NCI-H510A (cell line): Measurements from ENCODE around the gene FAM193A.
"Not testable (repeated sequence)": the region's sequence is repeated elsewhere in the genome, so short reads cannot be mapped to it uniquely, and the experiment has no call there.

Experiments used
- DNase-seq: peaks from one replicate; lab custom pipeline; 2025; lab: John Stamatoyannopoulos, UW

Gene FAM193A

GRCh38 chr4:2578106-2578505 is 41.7 kb downstream of the FAM193A start:
- no peak for DNase-seq

DNA sequence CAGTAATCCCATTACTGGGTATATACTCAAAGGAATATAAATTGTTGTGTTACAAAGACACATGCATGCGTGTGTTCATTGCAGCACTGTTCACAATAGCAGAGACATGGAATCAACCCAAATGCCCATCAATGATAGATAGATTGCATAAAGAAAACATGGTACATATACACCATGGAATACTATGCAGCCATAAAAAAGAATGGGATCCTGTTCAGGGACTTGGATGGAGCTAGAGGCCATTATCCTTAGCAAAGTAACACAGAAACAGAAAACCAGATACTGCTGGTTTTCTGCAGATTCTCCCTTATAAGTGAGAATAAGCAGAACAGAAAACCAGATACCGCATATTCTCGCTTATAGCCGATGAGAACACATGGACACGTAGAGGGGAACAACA is 43.5 kb downstream of the FAM193A start:
- DNase-seq: no peak

DNA sequence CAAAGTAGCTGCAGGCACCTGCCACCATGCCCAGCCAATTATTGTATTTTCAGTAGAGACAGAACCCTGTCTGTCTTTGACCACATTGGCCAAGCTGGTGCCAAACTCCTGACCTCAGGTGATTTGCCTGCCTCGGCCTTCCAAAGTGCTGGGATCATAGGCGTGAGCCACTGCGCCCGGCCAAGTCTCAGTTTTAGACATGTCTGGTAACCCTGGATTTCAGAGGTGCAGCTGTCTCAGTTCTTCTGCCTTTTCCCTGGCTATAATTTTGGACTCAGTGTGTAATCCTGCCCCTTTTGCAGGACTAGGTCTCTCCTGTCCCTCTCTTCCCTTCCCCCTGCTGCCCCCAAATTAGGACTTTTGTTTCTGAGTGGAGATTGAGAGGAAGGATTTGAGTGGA is 46.6 kb downstream of the FAM193A start:
- DNase-seq: no peak

- DNase-seq: peak; percentile 23
Observed at GRCh38 chr4:2583517-2583916, 47.1 kb downstream of the FAM193A start.

- no peak for DNase-seq
Observed at GRCh38 chr4:2586502-2586901, 50.1 kb downstream of the FAM193A start.

DNA sequence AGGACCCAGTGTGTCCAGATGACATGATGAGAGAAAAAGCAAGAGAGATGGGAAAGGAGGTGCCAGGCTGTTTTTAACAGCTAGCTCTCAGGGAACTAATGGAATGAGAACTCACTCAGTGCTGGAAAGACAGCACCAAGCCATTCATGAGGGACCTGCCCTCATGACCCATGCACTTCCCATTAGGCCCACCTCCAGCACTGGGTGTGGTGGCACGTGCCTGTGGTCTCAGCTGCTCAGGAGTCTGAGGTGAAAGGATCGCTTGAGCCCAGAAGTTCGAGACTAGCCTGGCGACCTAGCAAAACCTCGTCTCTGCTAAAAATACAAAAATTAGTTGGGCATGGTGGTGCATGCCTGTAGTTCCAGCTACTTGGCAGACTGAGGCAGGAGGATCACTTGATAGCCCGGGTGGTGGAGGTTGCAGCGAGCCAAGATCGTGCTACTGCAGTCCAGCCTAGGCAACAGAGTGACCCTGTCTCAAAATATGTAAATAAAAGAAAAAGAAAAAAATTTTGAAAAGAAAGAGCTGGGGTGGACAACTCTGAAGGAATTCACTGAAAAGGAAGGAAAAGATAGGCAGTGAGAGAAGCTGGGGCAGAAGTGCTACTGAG is 50.9 kb downstream of the FAM193A start:
- DNase-seq: no peak

DNA sequence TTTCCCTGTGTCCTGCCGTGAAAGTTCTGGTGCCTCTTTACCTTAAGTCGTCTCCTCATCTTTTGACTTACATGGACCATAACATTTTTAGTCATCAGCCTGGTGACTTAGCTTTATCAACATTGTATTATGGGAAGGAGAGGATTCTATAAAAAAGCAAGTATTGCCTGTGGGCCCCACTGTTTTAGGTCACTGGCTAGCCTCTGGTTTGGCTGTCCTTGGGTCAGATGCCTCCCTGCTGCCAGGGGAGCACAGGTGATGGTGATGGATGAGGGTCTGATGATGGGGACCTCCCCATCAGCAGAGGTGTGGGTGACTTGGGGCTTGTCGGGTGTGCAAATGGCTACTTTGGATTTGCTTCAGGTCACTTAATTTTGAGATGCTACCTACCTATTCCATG is 51.8 kb downstream of the FAM193A start:
- no peak for DNase-seq

DNA sequence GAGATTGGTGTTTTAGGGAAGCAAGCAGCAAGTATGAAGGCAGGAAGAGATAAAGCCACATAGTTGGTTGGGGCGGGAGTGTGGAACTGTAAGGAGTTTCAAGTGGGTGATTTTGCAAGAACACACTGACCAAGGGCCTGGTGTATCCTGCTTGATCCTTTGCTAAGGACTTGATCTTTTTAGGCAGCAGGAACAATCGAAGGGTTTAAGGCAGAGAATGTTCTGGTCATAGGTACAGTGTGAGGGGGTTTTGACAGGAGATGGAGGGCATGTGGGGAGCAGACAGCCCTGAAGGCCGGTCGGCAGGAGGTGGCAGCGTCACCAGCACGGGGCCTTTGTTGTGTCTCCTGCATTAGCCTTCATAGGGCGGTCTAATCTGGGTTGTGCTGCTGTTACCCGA is 54.7 kb downstream of the FAM193A start:
- no peak for DNase-seq

DNA sequence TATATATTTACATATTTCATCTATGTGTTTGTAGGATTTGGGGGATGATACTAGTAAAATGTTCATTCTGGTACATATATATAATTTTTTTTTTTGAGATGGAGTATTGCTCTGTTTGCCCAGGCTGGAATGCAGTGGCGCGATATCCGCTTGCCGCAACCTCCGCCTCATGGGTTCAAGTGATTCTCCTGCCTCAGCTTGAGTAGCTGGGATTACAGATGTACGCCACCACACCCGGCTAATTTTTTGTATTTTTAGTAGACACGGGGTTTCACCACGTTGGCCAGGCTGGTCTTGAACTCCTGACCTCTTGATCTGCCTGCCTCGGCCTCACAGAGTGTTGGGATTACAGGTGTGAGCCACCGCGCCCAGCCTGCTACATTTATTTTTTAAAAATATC is 55.6 kb downstream of the FAM193A start:
- DNase-seq: not testable (repeated sequence)

DNA sequence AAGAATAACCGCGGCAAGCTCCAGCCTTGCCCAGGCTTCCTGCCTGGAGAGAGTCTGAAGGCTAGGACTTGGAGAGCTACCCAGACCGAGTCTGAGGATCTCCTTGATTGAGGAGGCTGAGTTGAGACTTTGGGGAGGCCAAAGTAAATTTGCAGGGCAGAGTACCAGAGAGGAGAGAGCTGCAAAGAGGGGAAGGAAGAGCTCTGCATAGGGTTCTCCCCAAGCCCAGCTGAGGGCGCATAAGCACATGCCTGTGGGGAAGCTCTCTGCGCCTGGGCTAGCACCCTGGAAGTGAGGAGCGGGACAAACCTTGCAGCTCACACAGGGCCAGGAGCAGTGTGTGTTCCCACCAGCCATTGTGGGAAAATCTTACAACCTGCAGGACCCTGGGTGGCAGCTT is 56.1 kb downstream of the FAM193A start:
- no peak for DNase-seq

DNA sequence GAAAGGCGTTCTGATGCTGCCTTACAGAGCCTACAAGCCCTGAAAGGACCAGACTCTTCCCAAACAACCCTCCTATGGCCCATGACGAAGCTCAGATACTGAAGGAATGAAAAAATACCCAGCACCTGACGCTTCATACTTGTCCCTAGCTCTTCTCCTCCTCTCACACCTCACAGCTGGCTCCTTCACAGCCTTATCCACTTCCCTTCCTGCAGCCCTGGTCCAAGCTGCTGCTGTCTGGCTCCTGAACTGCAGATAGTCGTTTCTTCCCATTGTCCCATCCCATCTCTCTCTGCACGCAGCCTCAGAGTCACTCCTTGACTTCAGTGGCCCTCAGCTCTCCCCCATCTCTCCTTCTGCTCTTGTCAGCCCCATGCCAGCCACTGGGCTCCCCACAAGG is 56.6 kb downstream of the FAM193A start:
- DNase-seq: no peak

GRCh38 chr4:2595436-2595835 is 59.0 kb downstream of the FAM193A start:
- DNase-seq: no peak

- DNase-seq: no peak
Observed at GRCh38 chr4:2595952-2596552, 59.6 kb downstream of the FAM193A start.

DNA sequence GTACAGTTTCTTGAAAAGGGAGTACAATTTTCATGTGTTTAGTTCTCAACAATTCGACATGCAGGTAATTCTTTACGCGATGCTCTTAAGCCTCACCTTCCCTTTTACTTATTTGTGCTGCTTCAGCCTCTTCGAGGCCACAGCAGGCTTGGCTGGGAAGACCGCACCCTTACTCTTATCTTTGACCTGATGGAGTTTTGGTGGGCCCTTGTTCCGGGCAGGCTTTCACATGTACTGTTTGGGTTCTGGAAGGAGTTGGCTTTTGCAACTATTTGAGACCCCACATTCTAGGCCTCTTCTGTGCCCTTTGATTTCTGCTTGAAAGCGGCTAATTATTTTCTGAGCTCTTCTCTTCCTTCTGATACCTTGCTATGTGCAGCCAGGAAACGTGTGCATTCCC is 60.2 kb downstream of the FAM193A start:
- no peak for DNase-seq

- DNase-seq: no peak
Observed at GRCh38 chr4:2598511-2599303, 62.3 kb downstream of the FAM193A start.

- no peak for DNase-seq
Observed at GRCh38 chr4:2599304-2599654, 62.8 kb downstream of the FAM193A start.

- DNase-seq: no peak
Observed at GRCh38 chr4:2600878-2601277, 64.4 kb downstream of the FAM193A start.

GRCh38 chr4:2604614-2605013 is 68.2 kb downstream of the FAM193A start:
- no peak for DNase-seq

DNA sequence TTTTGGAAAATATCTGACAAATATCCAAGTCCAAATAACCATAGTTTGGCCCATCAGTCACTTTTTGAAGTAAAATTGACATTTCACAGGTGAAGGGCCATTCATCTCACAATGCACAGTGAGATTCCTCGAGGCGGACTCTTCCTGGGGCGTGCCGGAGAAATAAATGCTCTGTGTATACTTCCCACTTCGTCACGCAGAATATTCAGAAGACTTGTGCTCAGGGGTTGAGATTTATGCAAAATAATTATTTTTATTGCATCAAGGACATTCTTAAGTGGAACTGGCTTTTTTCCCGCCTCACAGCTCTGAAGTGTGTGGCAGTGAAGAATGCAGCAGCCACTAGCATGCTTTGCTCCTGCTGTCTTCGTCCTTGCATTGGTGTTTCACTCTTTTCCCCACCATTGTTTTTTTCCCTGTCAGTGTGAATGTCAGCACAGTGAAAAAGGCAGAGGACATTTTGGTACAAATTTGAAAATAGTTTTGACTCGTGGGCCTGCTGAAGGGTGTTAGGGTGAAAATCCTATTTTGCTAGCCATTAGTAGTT is 70.6 kb downstream of the FAM193A start:
- DNase-seq: no peak

DNA sequence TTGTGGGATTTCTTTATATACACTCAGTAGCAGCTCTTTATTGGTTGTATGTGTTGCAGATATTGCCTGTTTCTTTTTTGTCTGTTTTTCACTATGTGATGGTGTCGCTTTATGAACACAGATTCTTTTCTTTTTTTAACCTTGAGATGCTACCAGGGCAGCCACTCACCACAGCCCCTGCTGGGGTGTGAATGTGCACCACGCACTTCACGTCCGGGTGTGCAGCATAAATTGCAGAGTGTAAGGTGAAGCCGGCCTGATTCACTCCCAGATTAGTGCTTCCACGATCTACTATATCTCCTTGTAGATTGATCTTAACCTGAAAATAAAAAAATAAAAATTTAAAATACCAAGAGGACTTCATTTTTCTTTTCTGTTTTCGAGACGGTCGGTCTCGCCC is 71.4 kb downstream of the FAM193A start:
- DNase-seq: no peak

DNA sequence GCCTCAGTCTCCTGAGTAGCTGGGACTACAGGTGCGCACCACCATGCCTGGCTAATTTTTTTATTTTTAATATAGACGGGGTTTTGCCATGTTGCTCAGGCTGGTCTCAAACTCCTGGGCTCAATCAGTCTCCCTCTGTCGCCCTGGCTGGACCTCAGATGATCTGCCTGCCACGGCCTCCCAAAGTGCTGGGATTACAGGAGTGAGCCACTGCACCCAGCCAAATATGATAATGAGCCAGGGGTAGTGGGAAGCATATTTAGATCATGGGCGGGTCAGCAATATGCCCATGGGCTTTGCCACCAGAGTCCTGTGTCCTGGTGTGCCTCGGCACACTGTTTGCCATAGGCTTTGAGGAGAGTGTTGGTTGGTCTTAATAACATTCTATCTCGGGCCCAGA is 71.8 kb downstream of the FAM193A start:
- no peak for DNase-seq

DNA sequence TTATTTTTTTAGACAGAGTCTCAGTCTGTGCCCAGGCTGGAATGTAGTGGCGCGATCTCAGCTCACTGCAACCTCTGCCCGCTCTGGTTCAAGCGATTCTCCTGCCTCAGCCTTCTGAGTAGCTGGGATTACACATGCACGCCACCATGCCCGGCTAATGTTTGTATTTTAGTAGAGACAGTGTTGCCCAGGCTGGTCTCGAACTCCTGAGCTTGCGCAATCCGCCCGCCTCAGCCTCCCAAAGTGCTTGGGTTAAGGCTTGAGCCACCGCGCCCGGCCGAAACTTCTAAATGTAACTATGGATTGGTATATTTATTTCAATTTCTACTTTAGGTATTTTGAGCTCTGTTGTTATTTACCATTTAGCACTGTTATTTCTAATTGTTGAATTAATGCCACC is 79.4 kb downstream of the FAM193A start:
- no peak for DNase-seq

DNA sequence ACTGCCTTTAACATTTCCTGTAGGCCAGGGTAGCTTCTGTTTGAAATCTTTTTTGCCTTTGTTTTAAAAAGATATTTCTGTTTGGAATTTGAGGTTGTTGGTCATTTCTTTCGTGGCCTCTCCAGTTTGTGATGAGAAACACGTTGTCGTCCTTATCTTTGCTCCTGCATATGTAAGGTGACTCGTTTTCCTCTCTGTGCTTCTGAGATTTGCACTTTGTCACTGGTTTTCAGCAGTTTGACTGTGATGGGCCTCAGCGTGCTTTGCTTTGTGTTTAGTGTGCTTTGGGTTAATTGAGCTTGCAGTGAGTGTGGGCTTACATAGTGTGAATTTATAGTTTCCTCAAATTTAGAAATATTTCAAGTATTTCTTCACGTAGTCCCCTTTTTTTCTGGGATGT is 81.5 kb downstream of the FAM193A start:
- DNase-seq: no peak
